Right lobe of liver (tissue), 6 donors: ENCODE measurements around the gene HOXB7. TPM values are rescaled to one million over a fixed set of nuclear protein-coding genes. Genes with fewer than 3 reads are reported as not detected.

Source experiments
- ATAC-seq, 4 donors: fragments of 200-7000 bp; cut with Tn5 transposase; one replicate each; pipeline ENCODE4 v1.9.1; 2020; ENCODE audit warnings: mild to moderate bottlenecking in 4 of 4, moderate library complexity in 4 of 4
- DNase-seq, 3 donors: peaks; one replicate each; pipeline ENCODE4 v3.0.0-alpha.2; 2020
- H3K27ac ChIP-seq, 3 donors: fragments of 200-600 bp; one replicate each; pipeline ENCODE4 v1.8.0; 2022
- H3K27me3 ChIP-seq, 2 donors: fragments of 200-600 bp; one replicate each; pipeline ENCODE4 v1.8.0; 2022
- H3K36me3 ChIP-seq, 4 donors: fragments of 200-600 bp; sonication (generic) in 1 of 4; one replicate each; pipeline versions ENCODE4 v1.5.1 to v1.8.0; 2017 to 2022; ENCODE audit warnings: control low read depth in 1 of 4
- H3K4me1 ChIP-seq, 4 donors: fragments of 200-600 bp; sonication (generic) in 1 of 4; one replicate each; pipeline versions ENCODE4 v1.5.1 to v1.8.0; 2017 to 2022; ENCODE audit warnings: control low read depth in 1 of 4
- H3K4me3 ChIP-seq, 3 donors: fragments of 200-600 bp; one replicate each; pipeline ENCODE4 v1.8.0; 2022
- H3K9me3 ChIP-seq, 4 donors: fragments of 200-600 bp; sonication (generic) in 1 of 4; one replicate each; pipeline versions ENCODE4 v1.5.1 to v1.8.0; 2017 to 2022; ENCODE audit warnings: control low read depth in 1 of 4
- CTCF ChIP-seq, 4 donors: fragments of 200-600 bp in 3 of 4; fragments of 450-650 bp in 1 of 4; IDR thresholded peaks; one replicate each; pipeline versions ENCODE4 v1.5.1 to v1.8.0; 2016 to 2022; ENCODE audit warnings: antibody characterized with exemption in 4 of 4, mild to moderate bottlenecking in 2 of 4
- POLR2A ChIP-seq: fragments of 450-650 bp; IDR thresholded peaks from one replicate; pipeline ENCODE4 v1.6.1; 2017; ENCODE audit warnings: antibody characterized with exemption, mild to moderate bottlenecking
- WGBS: methylation state at CpG from one replicate; pipeline ENCODE4 v1.1.6; 2018; ENCODE audit warnings: low coverage, low lambda C conversion rate; ENCODE audit not compliant: insufficient coverage; ENCODE audit errors: missing lambda C conversion rate; 5-methylcytosine and 5-hydroxymethylcytosine counted together
- intact Hi-C, 2 donors: fragments of 100-400 bp; cut with DNase I; formaldehyde crosslinking; loops; one replicate each; pipeline versions ENCODE4 v1.11.2 to v1.14.1; 2022
- total RNA-seq, 6 experiments: library from RNA; depleted of rRNA in 2 of 6; stranded (reverse); fragments of >200 nt in 2 of 6; fragmentation: NEBNext Ultra II Directional in 3 of 6; extraction: Animal tissue kit (Norgen Biotek cat#: 25700) in 3 of 6; gene quantifications; one replicate each; pipeline versions ENCODE4 v1.1.0 to v1.2.4, GENCODE V29; 2016 to 2023
- donor health status: DM: no; HTN: yes; CAD: no.
- donor health status: DM: no; HTN: no; CAD: no.
- donor health status: DM: no; HTN: no; CAD: no.
- donor health status: DM: no; HTN: yes; CAD: no.
- donor health status: DM: no; HTN: yes; CAD: no.

Gene HOXB7
- total RNA-seq, 6 experiments from 2014 or later: 0.16 to 0.79 (median 0.30) TPM; not detected in 2

- Histone ChIP-seq H3K4me3 (no peak overlapping the region), H3K4me1 (peaks cover 0 to 13% (median 4%) of the 10 kb centered on the region in 4 donors), H3K36me3 (no peaks in the 10 kb centered on the region), H3K27me3 (peaks cover 0 to 55% of the 10 kb centered on the region in 2 donors), H3K9me3 (no peaks in the 10 kb centered on the region), H3K27ac (no peak overlapping the region)
- TF ChIP-seq POLR2A (no peak), CTCF (IDR thresholded peaks at IDR 0.05) (no peak)
- DNase-seq (no peak), ATAC-seq (no peak)
- intact Hi-C loops: no loop called here
- whole genome bisulfite sequencing: 24% methylated on average over 3 of the region's 3 CpGs
Observed at GRCh38 chr17:48583708-48584222, 27.1 kb downstream of the HOXB7 start.

GRCh38 chr17:48582750-48583069 lies 28.1 kb downstream of the HOXB7 start:
- H3K27me3 ChIP-seq: peaks cover 0 to 55% of the 10 kb centered on the region in 2 donors
- H3K27ac ChIP-seq: peak overlapping the region; percentile 77 to 91 (median 78)
- H3K9me3 ChIP-seq: no peaks in the 10 kb centered on the region
- peaks cover 0 to 13% (median 4%) of the 10 kb centered on the region in 4 donors for H3K4me1 ChIP-seq
- H3K4me3 ChIP-seq: peak overlapping the region in 1 of 3 donors; percentile 41
- no peak for DNase-seq
- ATAC-seq: no peak
- intact Hi-C loops: no loop called here
- WGBS: 7% methylated on average over 7 of the region's 7 CpGs
- TF ChIP-seq POLR2A (no peak), CTCF (IDR thresholded peaks at IDR 0.05) (no peak)
- no peaks in the 10 kb centered on the region for H3K36me3 ChIP-seq

- peak overlapping the region; percentile 77 to 91 (median 78) for H3K27ac ChIP-seq
- H3K27me3 ChIP-seq: peaks cover 0 to 54% of the 10 kb centered on the region in 2 donors
- TF ChIP-seq POLR2A: no peak
- no peak for TF ChIP-seq CTCF (IDR thresholded peaks at IDR 0.05)
- 9% methylated on average over 26 of the region's 26 CpGs for WGBS
- intact Hi-C loops: no loop called here
- H3K4me1 ChIP-seq: peaks cover 0 to 7% (median 0%) of the 10 kb centered on the region in 4 donors
- DNase-seq: no peak
- no peak for ATAC-seq
- no peaks in the 10 kb centered on the region for H3K9me3 ChIP-seq
- H3K4me3 ChIP-seq: peak overlapping the region in 1 of 3 donors; percentile 41
- H3K36me3 ChIP-seq: no peaks in the 10 kb centered on the region
Observed at GRCh38 chr17:48579760-48580554, 30.9 kb downstream of the HOXB7 start.

- Histone ChIP-seq H3K4me3 (no peak overlapping the region), H3K36me3 (no peaks in the 10 kb centered on the region), H3K4me1 (peaks cover 0 to 7% (median 0%) of the 10 kb centered on the region in 4 donors), H3K27ac (peak overlapping the region; percentile 77 to 91 (median 78)), H3K9me3 (no peaks in the 10 kb centered on the region), H3K27me3 (peaks cover 0 to 54% of the 10 kb centered on the region in 2 donors)
- intact Hi-C loops: no loop called here
- DNase-seq (no peak), ATAC-seq (no peak)
- 5% methylated on average over 7 of the region's 7 CpGs for WGBS
- TF ChIP-seq CTCF (IDR thresholded peaks at IDR 0.05): no peak
- no peak for TF ChIP-seq POLR2A
Observed at GRCh38 chr17:48579471-48579759, 31.4 kb downstream of the HOXB7 start.
